Ascending aorta (tissue), 2 donors: ENCODE results near the gene PARP11. TPM values are rescaled to one million over a fixed set of nuclear protein-coding genes. Genes with fewer than 3 reads are reported as not detected.

Experiments used
- DNase-seq, 2 donors: peaks; one replicate each; pipeline ENCODE4 v3.0.0-alpha.2; 2019; ENCODE audit warnings: low spot score in 2 of 2
- H3K27ac ChIP-seq, 2 donors: fragments of 200-600 bp; sonication (generic); one replicate each; pipeline ENCODE4 v1.5.1; 2016 to 2017; ENCODE audit warnings: mild to moderate bottlenecking in 1 of 2
- H3K27me3 ChIP-seq: fragments of 200-600 bp; sonication (generic); one replicate; pipeline ENCODE4 v1.5.1; 2017
- H3K36me3 ChIP-seq, 2 donors: fragments of 200-600 bp; sonication (generic); one replicate each; pipeline ENCODE4 v1.5.1; 2016
- H3K4me1 ChIP-seq, 2 donors: fragments of 200-600 bp; sonication (generic); one replicate each; pipeline ENCODE4 v1.5.1; 2016 to 2017; ENCODE audit warnings: mild to moderate bottlenecking in 1 of 2
- H3K4me3 ChIP-seq, 2 donors: fragments of 200-600 bp; sonication (generic); one replicate each; pipeline ENCODE4 v1.5.1; 2016 to 2017; ENCODE audit warnings: mild to moderate bottlenecking in 1 of 2
- H3K9me3 ChIP-seq, 2 donors: fragments of 200-600 bp; sonication (generic); one replicate each; pipeline ENCODE4 v1.5.1; 2016
- CTCF ChIP-seq, 3 experiments: fragments of 200-600 bp in 2 of 3; fragments of 450-650 bp in 1 of 3; sonication (generic) in 2 of 3; IDR thresholded peaks; one replicate each; pipeline ENCODE4 v1.5.1; 2016 to 2019; ENCODE audit warnings: antibody characterized with exemption in 3 of 3, mild to moderate bottlenecking in 1 of 3, moderate library complexity in 1 of 3
- intact Hi-C: fragments of 100-400 bp; cut with DNase I; formaldehyde crosslinking; loops from one replicate; pipeline ENCODE4 v1.15.1; 2023
- total RNA-seq: library from RNA; depleted of rRNA; stranded (reverse); fragments of >200 nt; gene quantifications from one replicate; pipeline ENCODE4 v1.1.0, GENCODE V29; 2016

PARP11 gene
- total RNA-seq, 1 donor from 2014 or later: 4.2 TPM

DNA sequence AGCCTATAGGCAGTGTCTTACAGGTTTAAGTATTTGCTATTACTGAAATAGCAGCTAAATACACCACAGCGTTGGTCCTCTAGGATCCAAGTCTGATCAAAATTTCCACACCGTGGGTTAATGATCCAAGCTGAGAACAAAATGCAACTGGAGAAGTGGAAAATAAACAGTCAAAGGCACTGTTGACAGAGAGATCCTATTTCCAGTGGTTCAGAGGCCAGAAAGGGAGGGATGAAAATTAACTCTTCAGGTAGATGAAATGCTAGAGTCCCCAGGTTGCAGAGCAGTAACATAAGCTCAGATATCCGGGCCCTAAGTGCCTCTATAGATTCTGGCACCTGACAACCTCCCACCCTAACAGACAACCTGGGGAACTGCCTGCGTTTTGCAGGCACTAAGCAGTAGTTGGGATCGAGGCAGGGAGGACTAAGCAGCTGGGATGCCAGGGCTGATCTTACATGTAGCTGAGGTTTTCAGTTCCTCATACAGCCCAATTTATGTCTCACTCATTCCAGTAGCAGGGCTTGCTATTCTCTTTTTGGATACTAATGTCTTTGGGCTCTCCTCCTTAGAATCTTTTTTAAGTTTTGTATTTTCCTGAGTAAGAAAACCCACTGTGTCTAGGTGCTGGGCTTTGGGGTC lies 77.6 kb downstream of the PARP11 start:
- no peak for TF ChIP-seq CTCF (IDR thresholded peaks at IDR 0.05)
- H3K27ac ChIP-seq: no peak overlapping the region
- H3K36me3 ChIP-seq: peaks cover 0 to 4% of the 10 kb centered on the region in 2 donors
- H3K9me3 ChIP-seq: no peaks in the 10 kb centered on the region
- DNase-seq: no peak
- H3K27me3 ChIP-seq: no peaks in the 10 kb centered on the region
- intact Hi-C loops: no loop called here
- no peak overlapping the region for H3K4me3 ChIP-seq
- H3K4me1 ChIP-seq: no peaks in the 10 kb centered on the region

- H3K9me3 ChIP-seq: no peaks in the 10 kb centered on the region
- peaks cover 0 to 4% of the 10 kb centered on the region in 2 donors for H3K36me3 ChIP-seq
- no peak for TF ChIP-seq CTCF (IDR thresholded peaks at IDR 0.05)
- H3K27ac ChIP-seq: no peak overlapping the region
- no peak overlapping the region for H3K4me3 ChIP-seq
- DNase-seq: no peak
- no peaks in the 10 kb centered on the region for H3K27me3 ChIP-seq
- intact Hi-C loops: no loop called here
- no peaks in the 10 kb centered on the region for H3K4me1 ChIP-seq
These were observed 78.1 kb downstream of the PARP11 start for GRCh38 chr12:3795066-3795465.

DNA sequence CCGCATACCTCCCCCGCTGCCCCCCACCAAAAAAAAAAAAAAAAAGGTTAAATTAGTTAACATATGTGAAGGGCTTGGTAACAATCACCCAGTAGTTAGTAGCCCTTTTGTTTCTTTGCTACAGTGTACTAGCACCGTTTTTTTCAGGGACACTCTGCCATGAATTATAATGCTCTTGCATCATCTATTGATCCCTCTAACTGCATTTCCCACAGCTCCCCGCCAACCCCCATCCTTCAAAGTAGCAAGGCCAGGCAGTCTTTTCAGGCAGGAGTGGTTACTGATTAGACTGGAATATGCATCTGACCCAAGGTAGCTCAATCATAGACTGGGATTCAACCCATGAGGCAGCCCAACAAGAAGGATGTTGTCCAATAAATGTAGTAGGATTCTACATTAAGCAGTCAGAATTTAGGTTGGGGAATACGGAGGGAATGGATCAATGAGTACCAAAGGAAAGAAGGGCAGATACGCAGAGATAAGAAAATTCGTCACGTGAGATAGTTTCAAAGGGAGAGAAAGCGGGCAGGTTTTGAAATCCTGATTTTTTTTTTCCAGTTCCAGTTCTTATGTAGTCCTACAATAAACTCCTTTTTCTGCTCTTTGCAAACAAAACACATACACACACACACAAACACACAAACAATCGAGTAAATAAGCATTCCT lies 80.4 kb downstream of the PARP11 start:
- Histone ChIP-seq H3K9me3 (peaks cover 0 to 3% of the 10 kb centered on the region in 2 donors), H3K27me3 (no peaks in the 10 kb centered on the region), H3K36me3 (no peaks in the 10 kb centered on the region), H3K27ac (no peak overlapping the region), H3K4me3 (no peak overlapping the region), H3K4me1 (no peaks in the 10 kb centered on the region)
- DNase-seq: no peak
- TF ChIP-seq CTCF (IDR thresholded peaks at IDR 0.05): no peak
- intact Hi-C loops: no loop called here

DNA sequence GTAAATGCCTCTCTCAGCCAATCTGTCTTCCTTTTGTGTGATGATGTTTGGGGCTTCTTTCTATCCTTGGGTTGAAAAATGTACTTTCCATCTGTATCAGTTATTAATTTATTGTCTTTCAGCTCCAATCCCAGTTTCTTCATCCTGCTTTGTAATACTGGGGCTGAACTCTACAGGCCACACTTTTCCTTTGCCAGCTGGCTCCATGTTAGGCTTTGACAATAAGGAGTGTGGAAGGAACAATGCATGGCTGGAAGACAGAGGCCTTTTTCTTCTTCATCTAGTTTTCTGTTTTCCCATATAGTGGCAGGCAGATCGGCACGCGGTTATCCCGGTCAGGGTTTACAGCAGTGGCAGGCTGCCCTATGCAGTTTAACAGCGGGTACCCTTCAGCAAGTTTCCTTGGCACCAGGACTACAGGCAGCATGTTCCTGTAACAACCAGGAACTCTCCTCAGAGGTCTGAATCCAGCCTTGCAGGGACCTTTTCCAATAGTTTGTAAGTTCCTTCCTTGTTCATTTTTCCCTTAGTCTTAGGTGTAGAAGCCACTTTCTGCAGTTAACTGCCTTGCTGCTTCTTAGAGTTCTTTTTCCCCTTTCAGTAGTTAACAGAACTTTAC lies 81.8 kb downstream of the PARP11 start:
- intact Hi-C loops: no loop called here
- TF ChIP-seq CTCF (IDR thresholded peaks at IDR 0.05): no peak
- no peak overlapping the region for H3K27ac ChIP-seq
- H3K9me3 ChIP-seq: peaks cover 0 to 3% of the 10 kb centered on the region in 2 donors
- no peak for DNase-seq
- H3K27me3 ChIP-seq: no peaks in the 10 kb centered on the region
- H3K36me3 ChIP-seq: no peaks in the 10 kb centered on the region
- no peak overlapping the region for H3K4me3 ChIP-seq
- H3K4me1 ChIP-seq: no peaks in the 10 kb centered on the region

- no peak overlapping the region for H3K4me3 ChIP-seq
- H3K27me3 ChIP-seq: no peaks in the 10 kb centered on the region
- intact Hi-C loops: no loop called here
- no peak for DNase-seq
- no peak for TF ChIP-seq CTCF (IDR thresholded peaks at IDR 0.05)
- no peaks in the 10 kb centered on the region for H3K4me1 ChIP-seq
- H3K27ac ChIP-seq: no peak overlapping the region
- peaks cover 0 to 3% of the 10 kb centered on the region in 2 donors for H3K9me3 ChIP-seq
- no peaks in the 10 kb centered on the region for H3K36me3 ChIP-seq
These were observed 82.6 kb downstream of the PARP11 start for GRCh38 chr12:3790642-3791041.
